CD4-positive, alpha-beta T cell treated with Interleukin-1 beta for 1 hour (primary cell): Measurements from ENCODE around the gene EFHC2.

Experiments
- DNase-seq, 2 donors: peaks; one replicate each; pipeline ENCODE4 v3.0.0-alpha.2; 2020 to 2022

Gene EFHC2

DNA sequence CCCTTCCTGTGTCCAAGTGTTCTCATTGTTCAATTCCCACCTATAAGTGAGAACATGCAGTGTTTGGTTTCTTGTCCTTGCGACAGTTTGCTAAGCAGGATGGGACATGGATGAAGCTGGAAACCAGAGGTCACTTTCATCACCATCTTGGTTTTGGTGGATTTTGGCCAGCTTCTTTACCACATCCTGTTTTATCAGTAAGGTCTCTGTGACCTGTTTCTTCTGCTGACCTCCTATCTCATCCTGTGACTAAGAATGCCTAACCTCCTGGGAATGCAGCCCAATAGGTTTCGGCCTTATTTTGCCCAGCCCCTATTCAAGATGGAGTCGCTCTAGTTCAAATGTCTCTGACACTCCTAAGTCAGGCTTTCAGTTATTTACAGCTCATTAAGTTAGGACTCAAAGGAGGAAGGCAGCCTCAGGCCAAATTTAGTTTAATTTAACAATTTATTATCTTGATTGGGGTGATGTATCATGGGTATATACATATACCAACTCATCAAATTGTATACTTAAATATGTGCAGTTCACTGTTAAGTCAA lies 200.3 kb downstream of the EFHC2 start:
- DNase-seq, result no peak

- no peak for DNase-seq
These were observed 213.3 kb downstream of the EFHC2 start for GRCh38 chrX:44130189-44130588.

DNA sequence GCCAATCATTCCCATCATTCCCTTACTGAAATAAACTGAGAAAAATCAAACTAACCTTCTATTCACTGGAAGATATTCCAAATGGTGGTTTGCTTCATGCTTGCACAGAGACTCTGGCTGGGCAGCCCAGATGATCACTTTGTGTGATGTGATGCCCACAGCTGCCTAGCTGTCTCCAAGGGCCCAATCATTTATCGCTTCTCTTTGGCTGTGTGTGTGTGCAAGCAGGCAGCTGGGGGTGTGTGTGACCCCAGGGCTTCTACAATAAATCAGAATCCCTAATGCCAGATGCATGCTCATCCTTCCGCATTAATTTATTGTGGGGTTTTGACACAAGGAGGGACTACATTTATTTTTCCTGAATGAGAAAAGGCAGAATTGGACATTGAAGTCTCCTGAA lies 230.1 kb downstream of the EFHC2 start:
- no peak for DNase-seq

DNA sequence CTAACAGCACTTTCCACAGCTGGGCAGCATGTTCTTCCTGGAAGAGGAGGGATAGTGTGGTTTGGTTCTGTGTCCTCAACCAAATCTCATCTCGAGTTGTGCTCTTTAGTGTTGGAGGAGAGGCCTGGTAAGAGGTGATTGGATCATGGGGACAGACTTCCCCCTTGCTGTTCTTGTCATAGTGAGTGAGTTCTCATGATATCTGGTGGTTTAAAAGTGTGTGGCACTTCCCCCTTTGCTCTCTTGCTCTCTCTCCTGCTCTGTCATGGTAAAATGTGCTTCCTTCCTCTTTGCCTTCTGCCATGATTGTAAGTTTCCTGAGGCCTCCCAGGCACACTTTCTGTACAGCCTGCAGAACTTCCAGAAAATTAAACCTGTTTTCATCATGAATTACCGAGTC lies 236.6 kb downstream of the EFHC2 start:
- no peak for DNase-seq

DNA sequence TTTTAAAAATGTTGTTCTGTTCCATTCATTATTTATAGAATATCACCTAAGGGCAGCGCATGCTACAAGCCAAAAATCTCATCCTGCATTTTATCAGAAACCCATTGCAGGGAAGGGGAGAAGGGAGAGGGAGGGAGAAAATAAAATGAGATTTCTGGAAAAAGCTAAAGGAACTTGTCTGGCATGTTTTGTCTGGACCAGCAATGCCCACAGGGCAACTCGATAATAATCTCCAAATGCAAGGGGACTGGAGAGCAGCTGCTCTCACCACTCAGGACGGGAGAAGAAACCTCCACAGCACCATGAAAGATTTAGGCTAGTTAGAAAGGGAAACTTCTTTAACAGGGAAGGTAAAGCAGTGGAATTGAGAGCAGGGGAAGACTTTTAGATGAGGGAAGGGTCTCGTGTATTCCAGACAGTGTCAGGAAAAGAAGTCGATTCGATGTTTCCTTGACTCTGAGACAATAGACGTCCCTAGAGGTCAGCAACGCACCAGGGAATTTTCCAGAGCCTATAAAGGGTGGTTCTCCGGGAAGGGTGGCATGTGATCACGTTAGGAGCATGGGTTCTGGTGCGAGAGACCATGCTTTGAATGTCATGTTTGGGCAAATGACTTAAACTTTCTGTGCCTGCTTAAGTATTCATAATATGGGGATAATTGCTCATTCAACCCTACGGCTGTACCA lies 238.1 kb downstream of the EFHC2 start:
- no peak for DNase-seq

- no peak for DNase-seq
These were observed 238.8 kb downstream of the EFHC2 start for GRCh38 chrX:44104699-44105098.

DNA sequence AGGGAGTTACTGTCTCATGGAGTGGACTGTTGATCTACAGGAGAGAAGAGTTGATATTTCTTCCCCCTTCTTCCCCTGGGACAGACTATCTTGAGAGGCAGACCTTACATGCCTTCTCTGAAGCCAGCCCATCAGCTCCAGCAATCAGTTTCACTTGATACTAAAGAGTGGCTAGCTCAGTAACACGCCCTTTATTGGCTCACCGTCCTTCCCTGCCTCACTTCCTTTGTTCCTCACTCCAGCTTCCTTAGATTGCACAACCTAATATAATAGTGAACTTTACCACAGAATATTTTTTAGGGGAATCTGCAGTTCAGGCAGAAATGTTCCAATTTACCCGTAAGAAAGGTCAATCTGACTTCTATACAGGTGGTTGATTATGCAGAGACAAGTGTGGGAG lies 242.2 kb downstream of the EFHC2 start:
- no peak for DNase-seq

DNA sequence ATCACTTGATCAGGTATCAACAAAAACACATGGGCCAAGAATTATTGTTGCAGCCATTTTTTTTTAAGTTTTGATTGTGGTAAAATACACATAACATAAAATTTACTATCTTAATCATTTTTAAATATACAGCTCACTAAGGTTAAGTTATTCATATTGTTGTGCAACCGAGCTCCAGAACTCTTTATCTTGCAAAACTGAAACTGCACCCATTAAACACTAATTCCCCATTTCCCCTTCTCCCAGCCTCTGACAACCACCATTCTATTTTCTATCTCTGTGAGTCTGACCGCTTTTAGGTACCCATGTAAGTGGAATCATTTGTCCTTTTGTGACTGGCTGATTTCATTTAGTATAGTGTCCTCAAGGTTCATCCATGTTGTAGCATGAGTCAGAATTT lies 244.1 kb downstream of the EFHC2 start:
- DNase-seq, result no peak
